ENCODE results near the gene VPS36.
"Not testable (repeated sequence)": the region's sequence is repeated elsewhere in the genome, so short reads cannot be mapped to it uniquely, and the experiment has no call there.

The VPS36 gene, protein sequence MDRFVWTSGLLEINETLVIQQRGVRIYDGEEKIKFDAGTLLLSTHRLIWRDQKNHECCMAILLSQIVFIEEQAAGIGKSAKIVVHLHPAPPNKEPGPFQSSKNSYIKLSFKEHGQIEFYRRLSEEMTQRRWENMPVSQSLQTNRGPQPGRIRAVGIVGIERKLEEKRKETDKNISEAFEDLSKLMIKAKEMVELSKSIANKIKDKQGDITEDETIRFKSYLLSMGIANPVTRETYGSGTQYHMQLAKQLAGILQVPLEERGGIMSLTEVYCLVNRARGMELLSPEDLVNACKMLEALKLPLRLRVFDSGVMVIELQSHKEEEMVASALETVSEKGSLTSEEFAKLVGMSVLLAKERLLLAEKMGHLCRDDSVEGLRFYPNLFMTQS

DNA sequence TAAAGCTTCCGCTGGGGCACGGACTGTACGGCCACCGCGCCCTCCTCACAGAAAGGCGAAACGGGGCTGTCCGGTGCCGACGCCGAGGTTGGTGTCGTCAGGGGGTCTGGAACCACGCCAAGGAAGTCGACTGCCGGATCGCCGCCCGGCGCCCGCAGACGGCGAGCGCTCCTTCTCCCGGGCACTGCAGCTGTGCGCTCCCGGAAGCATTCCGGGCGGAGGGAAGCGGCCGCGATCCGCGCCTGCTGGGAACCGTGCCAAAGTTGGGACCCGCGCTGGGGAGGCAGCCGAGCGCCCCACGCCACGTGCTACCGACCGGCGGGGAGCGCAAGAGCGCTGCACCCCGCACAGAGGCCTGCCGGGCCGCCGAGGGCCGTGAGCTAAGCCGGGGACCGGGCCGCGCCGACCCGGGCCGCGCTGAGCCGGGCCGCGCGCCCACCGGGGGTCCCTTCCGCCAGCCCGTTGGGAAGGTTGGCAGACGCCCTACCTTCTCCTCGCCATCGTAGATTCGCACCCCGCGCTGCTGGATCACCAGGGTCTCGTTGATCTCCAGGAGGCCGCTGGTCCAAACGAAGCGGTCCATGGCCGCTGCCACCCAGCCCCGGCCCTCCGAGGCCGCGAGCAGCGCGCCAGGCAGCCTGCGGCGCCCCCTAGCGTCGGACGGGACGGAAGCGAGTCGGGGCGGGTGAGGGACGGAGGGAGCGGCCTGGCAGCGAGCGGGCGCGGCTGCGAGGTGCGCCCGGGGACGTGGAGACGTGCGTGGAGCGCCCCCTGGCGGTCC lies at the start of gene VPS36:
TSS of gene VPS36 (minus strand) at position 623 of the 781 bp plus-strand sequence. CDS start at position 583, 40 bp downstream.
- in situ Hi-C loops (cut with MboI; ENCODE audit: low sequenced_read_pairs) = no loop called here

DNA sequence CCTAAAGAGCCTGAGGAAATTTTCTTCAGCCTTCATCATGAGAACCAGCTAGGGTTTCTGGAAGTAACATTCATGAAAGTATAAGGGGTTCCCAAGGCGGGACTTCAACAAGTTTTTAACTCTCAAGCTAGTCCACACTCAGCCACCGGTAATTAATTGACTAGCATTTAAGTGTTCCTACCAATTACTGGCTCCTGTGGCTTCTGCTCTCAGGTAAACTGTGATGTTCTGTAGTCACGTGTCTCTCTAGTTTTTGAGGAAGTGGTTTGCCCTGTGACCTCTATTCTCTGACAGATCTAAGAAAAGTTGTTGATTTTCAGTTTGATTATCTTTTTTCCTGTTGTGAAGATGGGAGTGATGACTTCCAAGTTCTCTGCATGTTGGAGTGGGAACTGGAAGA lies 47.5 kb upstream of the VPS36 start:
- in situ Hi-C loops (cut with MboI; ENCODE audit: low sequenced_read_pairs) = not testable (repeated sequence)

DNA sequence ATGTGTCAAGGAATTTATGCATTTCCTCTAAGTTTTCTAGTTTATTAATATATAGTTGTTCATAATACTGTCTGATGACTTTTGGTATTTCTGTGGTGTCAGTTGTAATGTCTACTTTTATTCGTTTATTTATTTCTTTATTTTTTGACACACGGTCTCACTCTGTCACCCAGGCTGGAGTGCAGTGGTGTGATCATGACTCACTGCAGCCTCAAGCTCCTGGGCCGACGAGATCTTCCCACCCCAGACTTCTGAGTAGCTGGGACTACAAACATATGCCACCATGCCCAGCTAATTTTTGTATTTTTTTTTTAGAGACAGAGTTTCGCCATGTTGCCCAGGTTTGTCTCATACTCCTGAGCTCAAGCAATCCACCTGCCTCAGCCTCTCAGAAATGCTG lies 43.8 kb upstream of the VPS36 start:
- in situ Hi-C loops (cut with MboI; ENCODE audit: low sequenced_read_pairs) = not testable (repeated sequence)

DNA sequence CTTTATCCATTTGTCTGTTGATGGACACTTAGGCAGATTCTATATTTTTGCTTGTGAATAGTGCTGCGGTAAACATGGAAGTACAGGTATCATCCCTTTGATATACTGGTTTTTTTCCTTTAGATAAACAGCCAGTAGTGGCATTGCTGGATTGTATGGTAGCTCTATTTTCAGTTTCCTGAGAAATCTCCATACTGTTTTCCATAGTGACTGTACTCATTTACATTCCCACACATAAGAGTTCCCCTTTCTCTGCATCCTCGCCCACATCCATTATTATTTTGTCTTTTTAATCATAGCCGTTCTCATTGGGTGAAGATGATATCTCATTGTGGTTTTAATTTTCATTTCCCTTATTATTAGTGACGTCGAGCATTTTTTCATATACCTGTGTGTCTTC lies 40.6 kb upstream of the VPS36 start:
- in situ Hi-C loops (cut with MboI; ENCODE audit: low sequenced_read_pairs) = not testable (repeated sequence)

GRCh38 chr13:52488763-52489162 lies 38.3 kb upstream of the VPS36 start:
- in situ Hi-C loops (cut with MboI; ENCODE audit: low sequenced_read_pairs) = not testable (repeated sequence)

DNA sequence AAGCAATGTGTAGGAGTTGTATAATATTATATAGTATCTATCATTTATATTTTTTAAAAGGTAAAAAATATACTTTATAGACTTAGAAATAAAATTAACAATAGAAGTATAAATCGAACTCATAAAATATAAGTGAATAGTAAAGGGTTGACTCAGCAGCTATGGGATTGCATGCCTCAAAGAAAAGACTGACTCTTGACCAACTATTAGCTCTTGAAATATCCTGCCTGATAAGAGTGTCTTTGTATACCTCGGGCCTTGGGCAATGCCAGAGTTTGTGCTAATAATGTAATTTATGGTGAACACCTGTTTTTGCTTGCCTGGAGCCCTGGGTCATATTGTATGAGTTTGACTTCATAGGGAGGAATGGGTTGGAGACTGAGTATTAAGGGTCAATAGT lies 36.6 kb upstream of the VPS36 start:
- in situ Hi-C loops (cut with MboI; ENCODE audit: low sequenced_read_pairs) = not testable (repeated sequence)

DNA sequence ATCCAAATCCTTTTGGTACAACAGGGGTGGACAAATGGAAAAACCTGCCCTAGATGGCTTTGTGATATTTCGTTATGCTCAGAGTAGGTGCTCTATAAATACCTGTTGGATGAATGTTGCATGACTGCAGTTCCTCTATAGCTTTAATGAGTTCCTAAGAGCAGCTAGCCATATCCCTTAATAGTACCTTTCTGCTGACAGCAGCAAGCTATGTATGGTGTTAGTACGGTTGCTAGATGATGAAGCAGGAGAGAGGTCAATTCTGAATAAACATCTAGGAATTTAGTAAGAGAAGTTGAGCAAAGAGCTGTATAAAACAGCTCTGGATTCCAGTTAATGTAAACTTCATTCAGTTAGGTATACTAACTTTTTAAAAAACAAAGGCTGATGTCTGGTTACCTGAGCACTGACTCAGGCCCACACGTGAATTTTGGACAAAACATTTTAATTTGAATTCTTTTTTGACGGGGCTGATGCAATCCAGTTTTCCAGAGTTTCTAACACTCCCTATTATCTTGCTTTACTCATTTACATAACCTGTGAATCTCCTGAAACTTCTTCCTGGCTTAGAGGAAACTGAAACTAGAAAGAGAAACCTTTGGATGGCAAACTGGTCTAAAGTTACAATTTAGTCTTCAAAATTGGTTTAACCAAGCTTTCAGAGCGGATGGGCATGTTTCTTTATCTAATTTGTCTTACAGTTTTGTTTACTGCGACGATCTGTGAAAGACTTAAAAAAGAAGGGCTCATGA lies 30.4 kb upstream of the VPS36 start:
- in situ Hi-C loops (cut with MboI; ENCODE audit: low sequenced_read_pairs) = not testable (repeated sequence)

GRCh38 chr13:52468487-52468886 lies 18.1 kb upstream of the VPS36 start:
- in situ Hi-C loops (cut with MboI; ENCODE audit: low sequenced_read_pairs) = not testable (repeated sequence)

DNA sequence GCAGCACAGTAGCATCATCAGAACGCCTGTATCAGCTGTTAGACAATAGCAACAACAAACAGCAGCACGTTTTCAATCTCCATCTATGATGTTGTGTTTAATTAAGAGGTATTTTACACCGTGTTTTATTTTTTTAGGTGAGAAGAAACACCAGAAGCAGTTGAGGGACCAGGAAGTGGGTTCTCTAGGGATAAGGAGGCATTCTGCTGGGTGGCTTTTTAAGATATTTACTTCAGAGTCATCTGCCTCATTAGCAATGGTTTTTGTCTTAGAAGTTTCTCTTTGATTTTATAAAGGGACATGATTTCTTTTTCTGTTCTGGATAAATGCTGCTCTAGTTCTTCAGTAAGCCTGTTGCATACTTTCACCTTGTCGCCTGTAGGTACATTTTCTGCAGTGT lies 13.1 kb upstream of the VPS36 start:
- in situ Hi-C loops (cut with MboI; ENCODE audit: low sequenced_read_pairs) = no loop called here

DNA sequence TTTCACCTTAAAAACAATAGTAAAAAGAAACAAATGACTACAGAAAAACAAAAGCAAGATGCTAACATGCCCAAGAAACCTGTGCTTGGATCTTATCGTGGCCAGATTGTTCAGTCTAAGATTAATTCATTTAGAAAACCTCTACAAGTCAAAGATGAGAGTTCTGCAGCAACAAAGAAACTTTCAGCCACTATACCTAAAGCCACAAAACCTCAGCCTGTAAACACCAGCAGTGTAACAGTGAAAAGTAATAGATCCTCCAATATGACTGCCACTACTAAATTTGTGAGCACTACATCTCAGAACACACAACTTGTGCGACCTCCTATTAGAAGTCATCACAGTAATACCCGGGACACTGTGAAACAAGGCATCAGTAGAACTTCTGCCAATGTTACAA lies 10.8 kb upstream of the VPS36 start:
- in situ Hi-C loops (cut with MboI; ENCODE audit: low sequenced_read_pairs) = no loop called here

- in situ Hi-C loops (cut with MboI; ENCODE audit: low sequenced_read_pairs) = no loop called here
These were observed 9.2 kb upstream of the VPS36 start for GRCh38 chr13:52459668-52460067.

DNA sequence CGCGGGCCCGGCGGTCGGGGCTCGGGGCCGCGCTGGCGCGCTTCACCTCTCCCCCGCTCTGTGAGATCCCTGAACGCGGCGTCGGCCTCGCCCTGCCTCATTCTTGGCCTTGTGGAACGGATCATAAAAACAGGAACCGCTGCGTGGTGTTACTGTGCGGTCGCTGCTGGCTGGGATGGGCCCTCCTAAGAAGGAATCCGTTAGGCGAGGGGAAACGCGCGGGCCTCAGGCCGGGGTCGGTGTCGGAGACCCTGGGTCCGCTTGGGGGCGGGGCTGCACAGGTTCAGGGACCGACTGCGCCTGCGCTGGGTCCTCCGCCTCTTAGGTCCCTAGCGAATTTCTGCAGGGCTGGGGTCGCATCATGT lies 5.2 kb upstream of the VPS36 start:
- in situ Hi-C loops (cut with MboI; ENCODE audit: low sequenced_read_pairs) = no loop called here

GRCh38 chr13:52454820-52455676 lies 4.6 kb upstream of the VPS36 start, which contains the start of gene CKAP2:
Gene CKAP2, plus strand, starts transcription at chr13:52455478. Its CDS starts 79 bp downstream, at chr13:52455557.
- in situ Hi-C loops (cut with MboI; ENCODE audit: low sequenced_read_pairs) = no loop called here

GRCh38 chr13:52454459-52454819 lies 4.0 kb upstream of the VPS36 start:
- in situ Hi-C loops (cut with MboI; ENCODE audit: low sequenced_read_pairs) = no loop called here

GRCh38 chr13:52452470-52452869 lies 2.0 kb upstream of the VPS36 start:
- in situ Hi-C loops (cut with MboI; ENCODE audit: low sequenced_read_pairs) = no loop called here

GRCh38 chr13:52451135-52451804 lies 836 bp upstream of the VPS36 start:
- in situ Hi-C loops (cut with MboI; ENCODE audit: low sequenced_read_pairs) = no loop called here

- in situ Hi-C loops (cut with MboI; ENCODE audit: low sequenced_read_pairs) = no loop called here
These were observed 321 bp upstream of the VPS36 start for GRCh38 chr13:52450793-52451116.

- in situ Hi-C loops (cut with MboI; ENCODE audit: low sequenced_read_pairs) = no loop called here
These were observed 963 bp downstream of the VPS36 start for GRCh38 chr13:52449331-52450011.

DNA sequence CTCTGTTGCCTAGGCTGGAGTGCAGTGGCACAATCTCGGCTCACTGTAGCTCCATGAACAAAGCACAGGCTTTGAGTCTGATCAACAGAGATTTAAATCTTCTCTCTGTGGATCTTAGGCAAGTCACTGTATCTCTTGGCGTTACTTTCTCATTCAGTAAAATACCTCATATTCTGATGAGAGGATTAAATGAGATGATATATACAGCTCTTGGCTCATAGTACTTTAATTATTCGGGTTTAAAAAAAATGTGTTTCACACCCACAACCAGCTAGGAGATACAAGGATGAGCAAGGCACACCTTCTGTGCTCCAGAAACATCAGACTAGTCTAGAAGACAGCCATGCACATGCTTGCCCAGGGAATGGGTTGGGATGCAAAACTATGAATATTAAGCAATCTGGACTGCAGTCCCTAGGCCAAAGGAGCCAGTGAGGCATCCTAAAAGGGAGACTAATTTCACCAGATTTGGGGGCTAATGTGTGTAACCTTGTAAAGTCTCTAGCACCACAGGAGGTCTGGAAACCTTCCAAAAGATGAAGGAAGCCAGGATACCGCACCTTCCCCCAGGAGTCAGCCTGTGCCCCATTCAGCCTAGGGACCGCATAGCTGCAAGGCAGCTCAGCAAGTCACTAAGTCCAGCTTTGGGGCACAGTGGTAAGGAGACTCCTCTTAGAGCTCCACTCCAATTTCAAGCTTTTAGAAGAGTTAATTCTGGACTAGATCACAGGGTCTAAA lies 2.5 kb downstream of the VPS36 start:
- in situ Hi-C loops (cut with MboI; ENCODE audit: low sequenced_read_pairs) = no loop called here

Measured in hTERT RPE-1 (cell line).